DOHH2 (cell line): Measurements from ENCODE around the gene IRX6.

ENCODE experiments used
- H3F3A ChIP-seq: fragments of 200-600 bp; sonication (generic), shearing (Covaris generic); 2 replicates; pipeline ENCODE4 v1.6.0; 2016; ENCODE audit warnings: antibody characterized with exemption, mild to moderate bottlenecking; ENCODE audit not compliant: control insufficient read depth, insufficient read depth
- H3K27ac ChIP-seq: fragments of 200-600 bp; sonication (generic); 2 replicates; pipeline ENCODE4 v1.5.1; 2014; ENCODE audit warnings: low read depth, mild to moderate bottlenecking, low read length, moderate library complexity
- H3K27me3 ChIP-seq: fragments of 200-600 bp; sonication (generic); 2 replicates; pipeline ENCODE4 v1.6.1; 2014; ENCODE audit warnings: mild to moderate bottlenecking, low read length, mixed read lengths; ENCODE audit not compliant: control insufficient read depth
- H3K36me3 ChIP-seq: fragments of 200-600 bp; sonication (generic); 2 replicates; pipeline ENCODE4 v1.6.1; 2014; ENCODE audit warnings: mild to moderate bottlenecking, low read length, moderate library complexity, mixed read lengths; ENCODE audit not compliant: control insufficient read depth
- H3K4me1 ChIP-seq: fragments of 200-600 bp; sonication (generic); 2 replicates; pipeline ENCODE4 v1.6.1; 2014; ENCODE audit warnings: mild to moderate bottlenecking, low read length, mixed read lengths; ENCODE audit not compliant: control insufficient read depth
- H3K4me2 ChIP-seq: fragments of 200-600 bp; sonication (generic); 2 replicates; pipeline ENCODE4 v1.6.0; 2014; ENCODE audit warnings: mild to moderate bottlenecking, low read length, moderate library complexity
- H3K4me3 ChIP-seq: fragments of 200-600 bp; sonication (generic); 2 replicates; pipeline ENCODE4 v1.5.1; 2014; ENCODE audit warnings: mild to moderate bottlenecking, low read length, mixed read lengths
- H3K79me2 ChIP-seq: fragments of 200-600 bp; sonication (generic); 2 replicates; pipeline ENCODE4 v1.6.1; 2014; ENCODE audit warnings: mild to moderate bottlenecking, low read length, mixed read lengths; ENCODE audit not compliant: control insufficient read depth
- H3K9me2 ChIP-seq: fragments of 200-600 bp; sonication (generic); replicated peaks from 2 replicates; pipeline ENCODE4 v1.6.1; 2014; ENCODE audit warnings: mild to moderate bottlenecking, low read length, mixed read lengths; ENCODE audit not compliant: control insufficient read depth
- H3K9me3 ChIP-seq: fragments of 200-600 bp; sonication (generic); 2 replicates; pipeline ENCODE4 v1.6.1; 2014; ENCODE audit warnings: antibody characterized with exemption, low read length, mixed read lengths; ENCODE audit not compliant: control insufficient read depth, insufficient read depth
- H4K20me1 ChIP-seq: fragments of 200-600 bp; sonication (generic); 2 replicates; pipeline ENCODE4 v1.6.0; 2014; ENCODE audit warnings: low read depth, mild to moderate bottlenecking, antibody characterized with exemption, low read length, moderate library complexity; ENCODE audit not compliant: control insufficient read depth, insufficient read depth
- EZH2phosphoT487 ChIP-seq: fragments of 200-600 bp; sonication (generic); IDR thresholded peaks from 2 replicates; pipeline ENCODE4 v1.6.1; 2017; ENCODE audit warnings: borderline replicate concordance, mild to moderate bottlenecking, antibody characterized with exemption, low read length, moderate library complexity, mixed read lengths
- TF ChIP-seq, protein P1 (sequence below): fragments of 200-600 bp; sonication (generic); IDR thresholded peaks from one replicate; pipeline ENCODE4 v1.5.1; 2014; ENCODE audit warnings: antibody characterized with exemption, mild to moderate bottlenecking, low read depth, low read length; ENCODE audit not compliant: poor library complexity, severe bottlenecking

The IRX6 gene

DNA sequence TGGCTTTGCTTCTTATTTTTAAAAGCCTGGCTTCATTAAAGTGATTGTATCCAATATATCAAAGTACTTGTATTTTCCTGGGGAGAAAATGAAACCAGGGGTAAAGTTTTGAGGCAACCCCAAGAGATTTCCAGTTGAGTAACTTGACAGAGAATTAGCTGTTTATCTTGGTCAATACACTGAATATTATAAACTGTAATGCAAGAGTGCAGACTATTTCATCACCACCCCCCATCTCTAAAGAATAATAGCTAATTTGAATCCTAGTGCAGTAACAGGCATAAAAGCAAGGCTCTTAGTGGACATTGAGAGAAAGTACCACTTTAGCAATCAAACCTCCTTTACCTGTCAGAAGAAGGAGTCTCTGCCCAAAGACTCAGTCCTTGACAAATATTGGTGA is 27.0 kb downstream of the IRX6 start:
- Histone ChIP-seq H3K9me3 (no peaks in the 10 kb centered on the region), H3K36me3 (no peaks in the 10 kb centered on the region), H3K27ac (no peak overlapping the region), H3K27me3 (no peaks in the 10 kb centered on the region), H3K4me1 (no peaks in the 10 kb centered on the region), H4K20me1 (no peaks in the 10 kb centered on the region), H3K79me2 (no peaks in the 10 kb centered on the region), H3K4me3 (no peak overlapping the region), H3K4me2 (no peak overlapping the region), H3F3A (no peaks in the 10 kb centered on the region), H3K9me2 (no peaks in the 10 kb centered on the region)
- TF ChIP-seq, protein P1, sequence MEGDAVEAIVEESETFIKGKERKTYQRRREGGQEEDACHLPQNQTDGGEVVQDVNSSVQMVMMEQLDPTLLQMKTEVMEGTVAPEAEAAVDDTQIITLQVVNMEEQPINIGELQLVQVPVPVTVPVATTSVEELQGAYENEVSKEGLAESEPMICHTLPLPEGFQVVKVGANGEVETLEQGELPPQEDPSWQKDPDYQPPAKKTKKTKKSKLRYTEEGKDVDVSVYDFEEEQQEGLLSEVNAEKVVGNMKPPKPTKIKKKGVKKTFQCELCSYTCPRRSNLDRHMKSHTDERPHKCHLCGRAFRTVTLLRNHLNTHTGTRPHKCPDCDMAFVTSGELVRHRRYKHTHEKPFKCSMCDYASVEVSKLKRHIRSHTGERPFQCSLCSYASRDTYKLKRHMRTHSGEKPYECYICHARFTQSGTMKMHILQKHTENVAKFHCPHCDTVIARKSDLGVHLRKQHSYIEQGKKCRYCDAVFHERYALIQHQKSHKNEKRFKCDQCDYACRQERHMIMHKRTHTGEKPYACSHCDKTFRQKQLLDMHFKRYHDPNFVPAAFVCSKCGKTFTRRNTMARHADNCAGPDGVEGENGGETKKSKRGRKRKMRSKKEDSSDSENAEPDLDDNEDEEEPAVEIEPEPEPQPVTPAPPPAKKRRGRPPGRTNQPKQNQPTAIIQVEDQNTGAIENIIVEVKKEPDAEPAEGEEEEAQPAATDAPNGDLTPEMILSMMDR: no peak
- TF ChIP-seq EZH2phosphoT487: no peak

DNA sequence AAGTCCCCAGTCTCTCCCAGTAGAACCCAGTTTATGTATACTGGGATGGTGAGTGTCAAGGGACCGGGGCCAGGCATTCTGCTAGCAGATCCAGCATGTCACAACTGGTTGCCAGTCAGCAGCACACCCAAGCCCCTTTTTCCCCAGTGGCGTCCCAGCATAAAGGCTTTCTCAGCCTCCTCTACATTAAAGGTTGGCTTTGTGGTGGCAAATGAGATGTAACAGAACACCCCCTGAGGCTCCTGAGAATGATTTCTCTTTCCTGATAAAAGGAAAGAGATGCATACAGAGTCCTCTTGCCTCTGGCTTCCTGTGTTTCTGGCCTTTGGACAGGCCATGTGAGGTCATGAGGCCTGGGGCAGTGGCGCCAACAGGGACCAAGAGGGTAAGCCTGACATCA is 27.9 kb downstream of the IRX6 start:
- no peaks in the 10 kb centered on the region for H3K4me1 ChIP-seq
- H3K9me2 ChIP-seq: no peaks in the 10 kb centered on the region
- H3K9me3 ChIP-seq: no peaks in the 10 kb centered on the region
- H3K36me3 ChIP-seq: no peaks in the 10 kb centered on the region
- no peaks in the 10 kb centered on the region for H3K79me2 ChIP-seq
- H3K4me3 ChIP-seq: no peak overlapping the region
- TF ChIP-seq, protein P1: no peak
- TF ChIP-seq EZH2phosphoT487: no peak
- no peaks in the 10 kb centered on the region for H3F3A ChIP-seq
- no peaks in the 10 kb centered on the region for H3K27me3 ChIP-seq
- H3K27ac ChIP-seq: no peak overlapping the region
- no peak overlapping the region for H3K4me2 ChIP-seq
- H4K20me1 ChIP-seq: no peaks in the 10 kb centered on the region

DNA sequence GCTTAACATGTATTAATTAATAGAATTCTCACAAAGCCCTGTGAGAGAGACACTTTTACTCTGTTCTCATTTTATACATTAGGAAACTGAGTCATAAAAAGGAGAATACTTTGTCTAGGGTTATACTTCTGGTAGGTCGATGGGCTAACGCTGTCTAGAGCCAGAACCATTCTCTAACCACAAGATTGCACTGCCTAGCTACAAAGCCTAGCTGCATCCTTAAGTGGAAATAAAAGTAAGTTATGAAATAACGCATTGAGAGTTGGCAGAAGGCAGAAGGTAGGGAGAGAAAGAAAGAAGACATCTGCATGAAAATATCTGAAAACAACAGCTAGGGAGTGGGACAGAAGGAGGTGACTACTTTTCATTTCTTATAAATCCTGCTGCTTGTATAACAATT is 33.2 kb downstream of the IRX6 start:
- no peaks in the 10 kb centered on the region for H3K79me2 ChIP-seq
- H3K27me3 ChIP-seq: no peaks in the 10 kb centered on the region
- H3K4me2 ChIP-seq: no peak overlapping the region
- no peaks in the 10 kb centered on the region for H3K9me2 ChIP-seq
- TF ChIP-seq, protein P1: no peak
- no peak for TF ChIP-seq EZH2phosphoT487
- no peaks in the 10 kb centered on the region for H3K9me3 ChIP-seq
- no peaks in the 10 kb centered on the region for H3K4me1 ChIP-seq
- H3F3A ChIP-seq: no peaks in the 10 kb centered on the region
- H3K27ac ChIP-seq: no peak overlapping the region
- H4K20me1 ChIP-seq: no peaks in the 10 kb centered on the region
- H3K36me3 ChIP-seq: no peaks in the 10 kb centered on the region
- H3K4me3 ChIP-seq: no peak overlapping the region

DNA sequence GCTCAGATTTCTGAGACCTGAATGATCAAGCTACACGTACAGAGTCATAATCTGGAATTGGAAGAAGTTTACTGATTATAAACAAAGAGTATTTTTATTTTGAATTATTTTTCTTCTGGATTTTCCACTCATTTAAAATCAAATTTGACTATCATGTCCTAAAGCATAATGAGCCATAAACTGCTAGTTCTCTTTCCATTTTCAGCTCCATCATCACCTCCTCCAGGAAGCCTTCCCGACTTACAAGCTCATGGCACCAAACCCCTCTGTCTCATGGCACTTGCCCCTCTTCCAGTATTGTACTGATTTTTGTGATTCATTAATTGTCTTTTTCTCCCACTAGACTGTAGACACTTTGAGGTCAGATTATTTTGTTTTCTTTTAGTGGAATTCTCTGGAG is 35.9 kb downstream of the IRX6 start:
- no peaks in the 10 kb centered on the region for H3K9me3 ChIP-seq
- no peaks in the 10 kb centered on the region for H3F3A ChIP-seq
- no peak overlapping the region for H3K27ac ChIP-seq
- no peaks in the 10 kb centered on the region for H3K79me2 ChIP-seq
- no peaks in the 10 kb centered on the region for H3K9me2 ChIP-seq
- H3K36me3 ChIP-seq: no peaks in the 10 kb centered on the region
- no peaks in the 10 kb centered on the region for H4K20me1 ChIP-seq
- no peak overlapping the region for H3K4me3 ChIP-seq
- no peaks in the 10 kb centered on the region for H3K27me3 ChIP-seq
- H3K4me2 ChIP-seq: no peak overlapping the region
- H3K4me1 ChIP-seq: no peaks in the 10 kb centered on the region
- TF ChIP-seq EZH2phosphoT487: no peak
- TF ChIP-seq, protein P1: no peak
